ENCODE data around the gene CNOT6. TPM values are rescaled to one million over a fixed set of nuclear protein-coding genes. Genes with fewer than 3 reads are reported as not detected.

The CNOT6 gene
- total and polyA plus RNA-seq, 8 donors: 3.8 to 14.1 (median 5.9) TPM

GRCh38 chr5:180568914-180569313, 74.7 kb downstream of the CNOT6 start:
- ATAC-seq: no peak
- no peaks in the 10 kb centered on the region for H3K4me1 ChIP-seq
- peaks cover 0 to 29% (median 3%) of the 10 kb centered on the region in 3 donors for H3K36me3 ChIP-seq
- no peaks in the 10 kb centered on the region for H3K27me3 ChIP-seq
- TF ChIP-seq, protein P1, sequence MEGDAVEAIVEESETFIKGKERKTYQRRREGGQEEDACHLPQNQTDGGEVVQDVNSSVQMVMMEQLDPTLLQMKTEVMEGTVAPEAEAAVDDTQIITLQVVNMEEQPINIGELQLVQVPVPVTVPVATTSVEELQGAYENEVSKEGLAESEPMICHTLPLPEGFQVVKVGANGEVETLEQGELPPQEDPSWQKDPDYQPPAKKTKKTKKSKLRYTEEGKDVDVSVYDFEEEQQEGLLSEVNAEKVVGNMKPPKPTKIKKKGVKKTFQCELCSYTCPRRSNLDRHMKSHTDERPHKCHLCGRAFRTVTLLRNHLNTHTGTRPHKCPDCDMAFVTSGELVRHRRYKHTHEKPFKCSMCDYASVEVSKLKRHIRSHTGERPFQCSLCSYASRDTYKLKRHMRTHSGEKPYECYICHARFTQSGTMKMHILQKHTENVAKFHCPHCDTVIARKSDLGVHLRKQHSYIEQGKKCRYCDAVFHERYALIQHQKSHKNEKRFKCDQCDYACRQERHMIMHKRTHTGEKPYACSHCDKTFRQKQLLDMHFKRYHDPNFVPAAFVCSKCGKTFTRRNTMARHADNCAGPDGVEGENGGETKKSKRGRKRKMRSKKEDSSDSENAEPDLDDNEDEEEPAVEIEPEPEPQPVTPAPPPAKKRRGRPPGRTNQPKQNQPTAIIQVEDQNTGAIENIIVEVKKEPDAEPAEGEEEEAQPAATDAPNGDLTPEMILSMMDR (IDR thresholded peaks at IDR 0.05): no peak
- no peak for FAIRE-seq
- H3K9me3 ChIP-seq: no peaks in the 10 kb centered on the region
- no peak for DNase-seq
- 83 to 84% methylated on average over 8 of the region's 8 CpGs for WGBS, 2 donors
- no peak overlapping the region for H3K27ac ChIP-seq
- intact Hi-C loops (cut with DNase I): no loop called here
- H3K4me3 ChIP-seq: no peak overlapping the region

GRCh38 chr5:180575571-180575970, 81.4 kb downstream of the CNOT6 start:
- no peak for ATAC-seq
- Histone ChIP-seq H3K27ac (no peak overlapping the region), H3K27me3 (no peaks in the 10 kb centered on the region), H3K4me3 (no peak overlapping the region), H3K9me3 (no peaks in the 10 kb centered on the region), H3K36me3 (peaks cover 0 to 27% (median 0%) of the 10 kb centered on the region in 3 donors), H3K4me1 (no peaks in the 10 kb centered on the region)
- intact Hi-C loops (cut with DNase I): no loop called here
- TF ChIP-seq, protein P1 (IDR thresholded peaks at IDR 0.05): no peak
- FAIRE-seq: no peak
- no peak for DNase-seq
- WGBS, 2 donors: 74 to 87% methylated on average over 2 of the region's 2 CpGs

GRCh38 chr5:180580681-180581080, 86.5 kb downstream of the CNOT6 start:
- no peak for ATAC-seq
- no peak for DNase-seq
- WGBS, 2 donors: 90 to 91% methylated on average over 6 of the region's 6 CpGs

DNA sequence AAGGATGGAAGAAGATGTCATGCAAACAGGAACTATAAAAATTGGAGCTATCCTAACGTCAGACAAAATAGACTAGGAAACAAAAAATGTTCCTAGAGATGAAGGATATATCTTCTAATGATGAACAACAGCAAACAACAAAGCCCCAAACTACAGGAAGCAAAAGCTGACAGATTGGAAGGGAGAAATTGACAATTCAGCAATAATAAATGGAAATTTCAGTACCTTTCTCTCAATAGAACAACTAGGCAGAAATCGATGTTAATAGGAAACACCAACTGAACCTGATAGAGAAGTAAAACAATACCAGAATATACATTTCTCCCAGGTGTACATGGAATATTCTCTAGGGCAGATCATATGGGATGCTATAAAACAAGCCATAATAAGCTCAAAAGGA, 89.6 kb downstream of the CNOT6 start:
- DNase-seq (no peak), FAIRE-seq (no peak), ATAC-seq (no peak)
- TF ChIP-seq, protein P1 (IDR thresholded peaks at IDR 0.05): no peak
- H3K4me3 ChIP-seq: no peak overlapping the region
- H3K4me1 ChIP-seq: no peaks in the 10 kb centered on the region
- H3K36me3 ChIP-seq: no peaks in the 10 kb centered on the region
- H3K27ac ChIP-seq: no peak overlapping the region
- WGBS, 2 donors: 70 to 81% methylated on average over 2 of the region's 2 CpGs
- H3K9me3 ChIP-seq: no peaks in the 10 kb centered on the region
- intact Hi-C loops (cut with DNase I): no loop called here
- H3K27me3 ChIP-seq: no peaks in the 10 kb centered on the region

More at GRCh38 chr5:180580681-180581080, 86.5 kb downstream of the CNOT6 start:
- Histone ChIP-seq H3K27ac (no peak overlapping the region), H3K4me1 (no peaks in the 10 kb centered on the region), H3K36me3 (no peaks in the 10 kb centered on the region), H3K4me3 (no peak overlapping the region), H3K27me3 (no peaks in the 10 kb centered on the region), H3K9me3 (no peaks in the 10 kb centered on the region)
- FAIRE-seq: no peak
- intact Hi-C loops (cut with DNase I): no loop called here
- TF ChIP-seq, protein P1 (IDR thresholded peaks at IDR 0.05): no peak

DNA sequence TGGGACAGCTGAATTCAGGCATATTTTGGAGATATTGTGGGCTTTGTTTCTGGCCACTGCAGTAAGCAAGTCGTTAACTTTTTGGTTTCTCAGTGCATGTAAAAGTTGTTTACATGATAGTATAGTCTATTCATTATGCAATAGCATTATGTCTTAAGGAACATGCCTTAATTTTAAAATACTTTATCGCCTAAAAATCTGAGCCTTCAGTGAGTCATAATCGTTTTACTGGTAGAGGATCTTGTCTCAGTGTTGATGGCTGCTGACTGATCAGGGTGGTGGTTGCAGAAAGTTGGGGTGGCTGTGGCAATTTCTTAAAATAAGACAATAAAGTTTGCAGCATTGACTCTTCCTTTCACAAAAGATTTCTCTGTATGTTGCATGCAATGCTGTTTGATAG, 92.0 kb downstream of the CNOT6 start:
- H3K4me1 ChIP-seq: peaks cover 0 to 4% (median 4%) of the 10 kb centered on the region in 3 donors
- FAIRE-seq (no peak), ATAC-seq (no peak), DNase-seq (no peak)
- intact Hi-C loops (cut with DNase I): no loop called here
- H3K27ac ChIP-seq: no peak overlapping the region
- H3K36me3 ChIP-seq: no peaks in the 10 kb centered on the region
- H3K9me3 ChIP-seq: no peaks in the 10 kb centered on the region
- peaks cover 0 to 6% (median 3%) of the 10 kb centered on the region in 4 donors for H3K27me3 ChIP-seq
- H3K4me3 ChIP-seq: no peak overlapping the region
- WGBS, 2 donors: 69% methylated on average over 3 of the region's 3 CpGs
- TF ChIP-seq, protein P1 (IDR thresholded peaks at IDR 0.05): no peak

All from pancreas (tissue), 10 donors.